Measurements from ENCODE around the gene AFAP1.

DNA sequence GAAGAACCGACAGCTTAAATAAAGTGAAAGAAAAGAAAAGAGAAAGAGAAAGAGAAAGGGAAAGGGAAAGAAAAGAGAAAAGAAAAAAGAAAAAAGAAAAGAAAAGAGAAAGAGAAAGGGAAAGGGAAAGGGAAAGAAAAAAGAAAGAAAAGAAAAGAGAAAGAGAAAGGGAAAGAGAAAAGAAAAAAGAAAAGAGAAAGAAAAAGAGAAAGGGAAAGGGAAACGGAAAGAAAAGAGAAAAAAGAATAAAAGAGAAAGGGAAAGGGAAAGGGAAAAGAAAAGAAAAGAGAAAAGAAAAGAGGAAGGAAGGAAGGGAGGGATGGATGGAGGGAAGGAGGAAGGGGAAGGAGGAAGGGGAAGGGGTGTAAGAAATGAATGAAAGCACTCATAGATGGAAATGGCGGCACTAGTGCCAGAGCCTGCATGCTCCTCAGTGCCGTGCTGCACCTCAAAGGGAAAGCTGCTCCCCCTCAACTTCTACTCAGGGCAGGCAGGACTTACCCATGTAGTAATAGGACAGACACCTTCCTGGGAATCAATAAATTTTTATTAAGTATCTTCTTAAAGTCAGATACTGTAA is 70.7 kb downstream of the AFAP1 start:
- TF ChIP-seq, protein P1, sequence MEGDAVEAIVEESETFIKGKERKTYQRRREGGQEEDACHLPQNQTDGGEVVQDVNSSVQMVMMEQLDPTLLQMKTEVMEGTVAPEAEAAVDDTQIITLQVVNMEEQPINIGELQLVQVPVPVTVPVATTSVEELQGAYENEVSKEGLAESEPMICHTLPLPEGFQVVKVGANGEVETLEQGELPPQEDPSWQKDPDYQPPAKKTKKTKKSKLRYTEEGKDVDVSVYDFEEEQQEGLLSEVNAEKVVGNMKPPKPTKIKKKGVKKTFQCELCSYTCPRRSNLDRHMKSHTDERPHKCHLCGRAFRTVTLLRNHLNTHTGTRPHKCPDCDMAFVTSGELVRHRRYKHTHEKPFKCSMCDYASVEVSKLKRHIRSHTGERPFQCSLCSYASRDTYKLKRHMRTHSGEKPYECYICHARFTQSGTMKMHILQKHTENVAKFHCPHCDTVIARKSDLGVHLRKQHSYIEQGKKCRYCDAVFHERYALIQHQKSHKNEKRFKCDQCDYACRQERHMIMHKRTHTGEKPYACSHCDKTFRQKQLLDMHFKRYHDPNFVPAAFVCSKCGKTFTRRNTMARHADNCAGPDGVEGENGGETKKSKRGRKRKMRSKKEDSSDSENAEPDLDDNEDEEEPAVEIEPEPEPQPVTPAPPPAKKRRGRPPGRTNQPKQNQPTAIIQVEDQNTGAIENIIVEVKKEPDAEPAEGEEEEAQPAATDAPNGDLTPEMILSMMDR (conservative IDR thresholded peaks at IDR 0.05; ENCODE audit: low read length) = no peak
- no peak for TF ChIP-seq EZH2phosphoT487 (IDR thresholded peaks at IDR 0.05; ENCODE audit: borderline replicate concordance, low read depth, low read length)
